HepG2 (cell line): Measurements from ENCODE around the gene SYNE1. TPM values are rescaled to one million over a fixed set of nuclear protein-coding genes. Genes with fewer than 3 reads are reported as not detected.

Source experiments
- ATAC-seq: fragments of 200-7000 bp; cut with Tn5 transposase; 3 replicates; pipeline ENCODE4 v1.9.1; 2020; ENCODE audit warnings: mild to moderate bottlenecking, moderate library complexity
- BruUV-seq: library from RNA; stranded (reverse); fragments of 400-500 nt; replicated peaks from 2 replicates; lab custom pipeline; 2021; lab: Mats Ljungman, UMichigan
- CTCF ChIA-PET: fragments of 300-600 bp; formaldehyde crosslinking; extraction: SDS; loops from one replicate; lab custom pipeline; 2021; ENCODE audit warnings: low total read pairs, inconsistent platforms, low intra/inter-chr PET ratio; lab: Yijun Ruan, JAX
- POLR2A ChIA-PET: fragments of 350-600 bp; sonication (Branson Sonifier 250); formaldehyde crosslinking; loops from one replicate; lab custom pipeline; 2020; ENCODE audit warnings: antibody characterized with exemption, inconsistent platforms; lab: Yijun Ruan, JAX
- DNase-seq: peaks from one replicate; pipeline ENCODE4 v3.0.0-alpha.2; 2015; ENCODE audit warnings: low spot score
- FAIRE-seq: peaks from 3 replicates; lab custom pipeline; 2011; peaks lifted over from hg19 to GRCh38; lab: Jason Lieb, UNC
- H2AFZ ChIP-seq: one replicate; pipeline ENCODE4 v1.6.1; 2011; ENCODE audit warnings: low read length, inconsistent platforms
- H3K27ac ChIP-seq: fragments of 300-600 bp; 3 replicates; pipeline ENCODE4 v1.8.0; 2011; ENCODE audit warnings: mixed run types, mild to moderate bottlenecking, mixed read lengths, low read length, inconsistent platforms; ENCODE audit not compliant: insufficient read depth; ENCODE audit errors: extremely low read length
- H3K27me3 ChIP-seq, 2 experiments: fragments of 200-600 bp in 1 of 2; 2 replicates in 1 of 2; 3 replicates in 1 of 2; pipeline versions ENCODE4 v1.6.0 to v1.8.0; 2011; ENCODE audit warnings: low read length in 2 of 2, mild to moderate bottlenecking in 2 of 2, moderate library complexity in 2 of 2, inconsistent platforms in 1 of 2; ENCODE audit not compliant: insufficient read depth in 2 of 2, control insufficient read depth in 1 of 2
- H3K36me3 ChIP-seq, 2 experiments: fragments of 200-600 bp in 1 of 2; replicated peaks in 1 of 2; 2 replicates in 1 of 2; 3 replicates in 1 of 2; pipeline versions ENCODE4 v1.5.1 to v1.8.0; 2011; ENCODE audit warnings: low read length in 2 of 2, inconsistent platforms in 1 of 2; ENCODE audit not compliant: insufficient read depth in 2 of 2, control insufficient read depth in 1 of 2
- H3K4me1 ChIP-seq: 2 replicates; pipeline ENCODE4 v1.5.1; 2012; ENCODE audit warnings: low read length, inconsistent platforms; ENCODE audit not compliant: insufficient read depth
- H3K4me2 ChIP-seq: 2 replicates; pipeline ENCODE4 v1.6.0; 2011; ENCODE audit warnings: low read depth, low read length, inconsistent platforms
- H3K4me3 ChIP-seq, 3 experiments: fragments of 200-600 bp in 1 of 3; sonication (generic), shearing (Covaris generic) in 1 of 3; replicated peaks in 1 of 3; 2 replicates each; pipeline ENCODE4 v1.5.1; 2011 to 2016; ENCODE audit warnings: low read length in 3 of 3, inconsistent platforms in 2 of 3, low read depth in 2 of 3, mild to moderate bottlenecking in 2 of 3, control low read depth in 1 of 3, mixed read lengths in 1 of 3; ENCODE audit not compliant: insufficient read depth in 1 of 3
- H3K79me2 ChIP-seq: one replicate; pipeline ENCODE4 v1.6.1; 2011; ENCODE audit warnings: low read length, inconsistent platforms; ENCODE audit not compliant: insufficient read depth
- H3K9ac ChIP-seq: 2 replicates; pipeline ENCODE4 v1.6.0; 2011; ENCODE audit warnings: mild to moderate bottlenecking, low read depth, low read length, inconsistent platforms; ENCODE audit not compliant: insufficient read depth
- H3K9me3 ChIP-seq: 2 replicates; pipeline ENCODE4 v1.5.1; 2012; ENCODE audit warnings: mild to moderate bottlenecking, low read length
- H4K20me1 ChIP-seq: 2 replicates; pipeline ENCODE4 v1.6.0; 2011; ENCODE audit warnings: inconsistent platforms, mild to moderate bottlenecking, low read length, moderate library complexity; ENCODE audit not compliant: insufficient read depth
- CBX5 ChIP-seq: sonication (generic); formaldehyde crosslinking; IDR thresholded peaks from 2 replicates; pipeline ENCODE4 v1.4.0; 2020; ENCODE audit warnings: missing genetic modification reagents, borderline replicate concordance
- MBD4 ChIP-seq: IDR thresholded peaks from 2 replicates; pipeline ENCODE4 v1.6.1; 2012; ENCODE audit warnings: low read length, inconsistent platforms, borderline replicate concordance
- MLX ChIP-seq: IDR thresholded peaks from 2 replicates; pipeline ENCODE4 v1.6.1; 2016
- NCOA2 ChIP-seq: sonication (generic); formaldehyde crosslinking; IDR thresholded peaks from 2 replicates; pipeline ENCODE4 v1.8.0; 2022; ENCODE audit warnings: inconsistent platforms
- PLRG1 ChIP-seq: fragments of 450-650 bp; conservative IDR thresholded peaks from 2 replicates; pipeline ENCODE4 v1.6.1; 2016
- SIX1 ChIP-seq: sonication (generic); formaldehyde crosslinking; IDR thresholded peaks from 2 replicates; pipeline ENCODE4 v1.4.0; 2020; ENCODE audit warnings: missing genetic modification reagents, borderline replicate concordance
- SMARCE1 ChIP-seq: fragments of 450-650 bp; IDR thresholded peaks from 2 replicates; pipeline ENCODE4 v1.6.1; 2017; ENCODE audit warnings: borderline replicate concordance
- TEAD2 ChIP-seq: sonication (generic); formaldehyde crosslinking; IDR thresholded peaks from 2 replicates; pipeline ENCODE4 v1.9.0; 2021; ENCODE audit warnings: missing genetic modification reagents
- ZFP37 ChIP-seq: sonication (generic); formaldehyde crosslinking; IDR thresholded peaks from 2 replicates; pipeline ENCODE4 v1.4.0; 2020; ENCODE audit warnings: missing genetic modification reagents, borderline replicate concordance
- ZFP62 ChIP-seq: sonication (generic); formaldehyde crosslinking; IDR thresholded peaks from 2 replicates; pipeline ENCODE4 v1.4.0; 2020; ENCODE audit warnings: missing genetic modification reagents
- ZNF121 ChIP-seq: sonication (generic); formaldehyde crosslinking; IDR thresholded peaks from 2 replicates; pipeline ENCODE4 v1.5.0; 2020; ENCODE audit warnings: mild to moderate bottlenecking, missing genetic modification reagents
- ZNF430 ChIP-seq: sonication (generic); formaldehyde crosslinking; IDR thresholded peaks from 2 replicates; pipeline ENCODE4 v1.9.0; 2021; ENCODE audit warnings: mild to moderate bottlenecking, missing genetic modification reagents
- ZNF770 ChIP-seq: sonication (generic); formaldehyde crosslinking; IDR thresholded peaks from 2 replicates; pipeline ENCODE4 v1.5.0; 2020; ENCODE audit warnings: mild to moderate bottlenecking, missing genetic modification reagents
- WGBS: methylation state at CpG from one replicate; pipeline ENCODE4 v1.1.6; 2017; ENCODE audit warnings: low lambda C conversion rate; 5-methylcytosine and 5-hydroxymethylcytosine counted together
- in situ Hi-C: cut with HindIII; loops from 2 replicates; pipeline ENCODE4 v1.10.0; 2017; ENCODE audit warnings: low pct_unique_long_range_greater_than_20kb; ENCODE audit not compliant: extremely low pct_ligation_motif_present
- intact Hi-C: fragments of 100-400 bp; cut with micrococcal nuclease; formaldehyde crosslinking; loops from one replicate; pipeline ENCODE4 v1.10.0; 2022; ENCODE audit not compliant: unreplicated experiment
- polyA plus RNA-seq, 8 experiments: library from polyadenylated mRNA; depleted of rRNA in 3 of 8; stranded (reverse) in 7 of 8; unstranded in 1 of 8; fragments of >200 nt; fragmentation: Illumina TruSeq in 4 of 8; extraction: Trizol in 4 of 8; gene quantifications; 2 replicates each; pipeline versions ENCODE4 v1.2.1 to v1.2.3, GENCODE V29; 2011 to 2016; ENCODE audit warnings: low read depth in 4 of 8, missing spikeins in 1 of 8, mixed read lengths in 1 of 8; ENCODE audit not compliant: insufficient read depth in 1 of 8
- total RNA-seq, 5 experiments: library from RNA; depleted of rRNA; stranded (reverse); fragments of >200 nt; fragmentation: Illumina TruSeq; extraction: Trizol; gene quantifications; 2 replicates each; pipeline ENCODE4 v1.2.3, GENCODE V29; 2016; ENCODE audit warnings: low read depth in 1 of 5

The SYNE1 gene
- total and polyA plus RNA-seq, 2 of the 13 experiments (the other 11 are each of a cell fraction or from before 2014, with no cell fraction given): 5.5 to 15.9 TPM

- POLR2A ChIA-PET: no interaction called here
- TF ChIP-seq ZFP37 (CRISPR knock-in tag): no peak
- TF ChIP-seq MLX: no peak
- no peak for TF ChIP-seq SIX1
- no peak for TF ChIP-seq NCOA2
- TF ChIP-seq MBD4: no peak
- TF ChIP-seq TEAD2 (CRISPR knock-in tag): no peak
- TF ChIP-seq PLRG1: no peak
- TF ChIP-seq ZFP62: no peak
- TF ChIP-seq ZNF430 (CRISPR knock-in tag): no peak
- no peak for TF ChIP-seq ZNF770 (CRISPR knock-in tag)
- no peak for TF ChIP-seq SMARCE1
- TF ChIP-seq CBX5 (CRISPR knock-in tag): no peak
- no peak for TF ChIP-seq ZNF121 (CRISPR knock-in tag)
- TF ChIP-seq, all 625 proteins: peak for 0
- Histone ChIP-seq H3K36me3 (no peaks in the 10 kb centered on the region; a peak in 1 of 5 replicates), H3K4me1 (peaks cover 4% of the 10 kb centered on the region), H3K79me2 (no peaks in the 10 kb centered on the region), H3K4me3 (no peak overlapping the region), H2AFZ (no peak overlapping the region), H3K9me3 (no peaks in the 10 kb centered on the region), H3K27me3 (no peaks in the 10 kb centered on the region), H3K27ac (no peak overlapping the region), H4K20me1 (no peaks in the 10 kb centered on the region), H3K9ac (no peak overlapping the region), H3K4me2 (no peak overlapping the region)
- DNase-seq: no peak
- FAIRE-seq: no peak
- intact Hi-C loops (no loop called here), in situ Hi-C loops (no loop called here)
- CTCF ChIA-PET: no interaction called here
- WGBS: 91% methylated on average over 3 of the region's 3 CpGs
- no peak for ATAC-seq
- no TSS peak for BruUV-seq
Observed at GRCh38 chr6:152150196-152150595, 487.0 kb downstream of the SYNE1 start.
